HepG2 (cell line): ENCODE results near the gene CRYBA2. TPM values are rescaled to one million over a fixed set of nuclear protein-coding genes. Genes with fewer than 3 reads are reported as not detected.
A peak's percentile ranks its signal among the peaks of the same experiment; 100 is the strongest.

Source experiments
- HNRNPLL ChIP-seq: fragments of 200-400 bp; formaldehyde crosslinking; IDR thresholded peaks from 2 replicates; pipeline ENCODE4 v1.6.1; 2017; ENCODE audit warnings: mild to moderate bottlenecking, low read depth, low read length; ENCODE audit not compliant: poor library complexity, severe bottlenecking
- MIER3 ChIP-seq: IDR thresholded peaks from 2 replicates; pipeline ENCODE4 v1.6.1; 2016; ENCODE audit warnings: missing compliant biosample characterization, borderline replicate concordance
- NFE2L1 ChIP-seq: sonication (generic); formaldehyde crosslinking; IDR thresholded peaks from 2 replicates; pipeline ENCODE4 v1.4.0; 2020; ENCODE audit warnings: missing genetic modification reagents, mild to moderate bottlenecking, borderline replicate concordance
- NFIB ChIP-seq: sonication (generic); formaldehyde crosslinking; IDR thresholded peaks from 2 replicates; pipeline ENCODE4 v1.9.0; 2021; ENCODE audit warnings: missing genetic modification reagents, mild to moderate bottlenecking, borderline replicate concordance
- NONO ChIP-seq, 2 experiments: fragments of 450-650 bp in 1 of 2; sonication (generic) in 1 of 2; formaldehyde crosslinking in 1 of 2; IDR thresholded peaks in 1 of 2; conservative IDR thresholded peaks in 1 of 2; 2 replicates each; pipeline versions ENCODE4 v1.6.1 to v1.8.0; 2017 to 2022; ENCODE audit warnings: mild to moderate bottlenecking in 1 of 2, missing genetic modification reagents in 1 of 2, moderate library complexity in 1 of 2
- NR2F1 ChIP-seq, 2 experiments: fragments of 450-650 bp in 1 of 2; formaldehyde crosslinking in 1 of 2; IDR thresholded peaks; 2 replicates each; pipeline versions ENCODE4 v1.5.0 to v1.6.1; 2016 to 2020; ENCODE audit warnings: mild to moderate bottlenecking in 1 of 2, missing compliant biosample characterization in 1 of 2, missing genetic modification reagents in 1 of 2, moderate library complexity in 1 of 2
- PBX2 ChIP-seq: IDR thresholded peaks from 2 replicates; pipeline ENCODE4 v1.6.1; 2016; ENCODE audit warnings: control low read depth
- PHF5A ChIP-seq: IDR thresholded peaks from one replicate; pipeline ENCODE4 v1.6.1; 2018; ENCODE audit warnings: low read depth, missing genetic modification reagents; ENCODE audit not compliant: unreplicated experiment
- PLRG1 ChIP-seq: fragments of 450-650 bp; conservative IDR thresholded peaks from 2 replicates; pipeline ENCODE4 v1.6.1; 2016
- SPEN ChIP-seq: sonication (generic); formaldehyde crosslinking; IDR thresholded peaks from 2 replicates; pipeline ENCODE4 v1.5.1; 2020; ENCODE audit warnings: low read depth, mild to moderate bottlenecking, missing genetic modification reagents
- TCF7L2 ChIP-seq: IDR thresholded peaks from 2 replicates; pipeline ENCODE4 v1.6.1; 2011; ENCODE audit warnings: mild to moderate bottlenecking, low read depth, low read length, moderate library complexity
- ZNF160 ChIP-seq: sonication (generic); formaldehyde crosslinking; IDR thresholded peaks from 2 replicates; pipeline ENCODE4 v1.8.0; 2022; ENCODE audit warnings: mild to moderate bottlenecking, inconsistent platforms, missing genetic modification reagents
- ZNF354B ChIP-seq: sonication (generic); formaldehyde crosslinking; IDR thresholded peaks from 2 replicates; pipeline ENCODE4 v1.8.0; 2022; ENCODE audit warnings: mild to moderate bottlenecking, missing genetic modification reagents
- ZNF441 ChIP-seq: sonication (generic); formaldehyde crosslinking; IDR thresholded peaks from 2 replicates; pipeline ENCODE4 v1.7.0; 2021; ENCODE audit warnings: missing genetic modification reagents, borderline replicate concordance
- ZNF446 ChIP-seq: sonication (generic); formaldehyde crosslinking; IDR thresholded peaks from 2 replicates; pipeline ENCODE4 v1.5.0; 2020; ENCODE audit warnings: mild to moderate bottlenecking, missing genetic modification reagents
- ZNF766 ChIP-seq: sonication (generic); formaldehyde crosslinking; IDR thresholded peaks from 2 replicates; pipeline ENCODE4 v1.5.0; 2020; ENCODE audit warnings: missing genetic modification reagents, borderline replicate concordance
- ZSCAN22 ChIP-seq: sonication (generic); formaldehyde crosslinking; IDR thresholded peaks from 2 replicates; pipeline ENCODE4 v1.4.0; 2020; ENCODE audit warnings: mild to moderate bottlenecking, missing genetic modification reagents
- polyA plus RNA-seq, 8 experiments: library from polyadenylated mRNA; depleted of rRNA in 3 of 8; stranded (reverse) in 7 of 8; unstranded in 1 of 8; fragments of >200 nt; fragmentation: Illumina TruSeq in 4 of 8; extraction: Trizol in 4 of 8; gene quantifications; 2 replicates each; pipeline versions ENCODE4 v1.2.1 to v1.2.3, GENCODE V29; 2011 to 2016; ENCODE audit warnings: low read depth in 4 of 8, missing spikeins in 1 of 8, mixed read lengths in 1 of 8; ENCODE audit not compliant: insufficient read depth in 1 of 8
- total RNA-seq, 5 experiments: library from RNA; depleted of rRNA; stranded (reverse); fragments of >200 nt; fragmentation: Illumina TruSeq; extraction: Trizol; gene quantifications; 2 replicates each; pipeline ENCODE4 v1.2.3, GENCODE V29; 2016; ENCODE audit warnings: low read depth in 1 of 5
- TF ChIP-seq, protein P1 (sequence below): sonication (generic); formaldehyde crosslinking; IDR thresholded peaks from 2 replicates; pipeline ENCODE4 v1.4.0; 2020; ENCODE audit warnings: missing genetic modification reagents, borderline replicate concordance
- TF ChIP-seq, protein P2 (sequence below): sonication (generic); formaldehyde crosslinking; IDR thresholded peaks from 2 replicates; pipeline ENCODE4 v1.4.0; 2020; ENCODE audit warnings: missing genetic modification reagents
- TF ChIP-seq, protein P3 (sequence below): sonication (generic); formaldehyde crosslinking; IDR thresholded peaks from 2 replicates; pipeline ENCODE4 v1.5.0; 2020; ENCODE audit warnings: mild to moderate bottlenecking, missing genetic modification reagents

Gene CRYBA2
- total and polyA plus RNA-seq, 2 of the 13 experiments (the other 11 are each of a cell fraction or from before 2014, with no cell fraction given) = not detected

GRCh38 chr2:219029829-219030165 is 36.6 kb upstream of the CRYBA2 start (continued):
- TF ChIP-seq, protein P1, sequence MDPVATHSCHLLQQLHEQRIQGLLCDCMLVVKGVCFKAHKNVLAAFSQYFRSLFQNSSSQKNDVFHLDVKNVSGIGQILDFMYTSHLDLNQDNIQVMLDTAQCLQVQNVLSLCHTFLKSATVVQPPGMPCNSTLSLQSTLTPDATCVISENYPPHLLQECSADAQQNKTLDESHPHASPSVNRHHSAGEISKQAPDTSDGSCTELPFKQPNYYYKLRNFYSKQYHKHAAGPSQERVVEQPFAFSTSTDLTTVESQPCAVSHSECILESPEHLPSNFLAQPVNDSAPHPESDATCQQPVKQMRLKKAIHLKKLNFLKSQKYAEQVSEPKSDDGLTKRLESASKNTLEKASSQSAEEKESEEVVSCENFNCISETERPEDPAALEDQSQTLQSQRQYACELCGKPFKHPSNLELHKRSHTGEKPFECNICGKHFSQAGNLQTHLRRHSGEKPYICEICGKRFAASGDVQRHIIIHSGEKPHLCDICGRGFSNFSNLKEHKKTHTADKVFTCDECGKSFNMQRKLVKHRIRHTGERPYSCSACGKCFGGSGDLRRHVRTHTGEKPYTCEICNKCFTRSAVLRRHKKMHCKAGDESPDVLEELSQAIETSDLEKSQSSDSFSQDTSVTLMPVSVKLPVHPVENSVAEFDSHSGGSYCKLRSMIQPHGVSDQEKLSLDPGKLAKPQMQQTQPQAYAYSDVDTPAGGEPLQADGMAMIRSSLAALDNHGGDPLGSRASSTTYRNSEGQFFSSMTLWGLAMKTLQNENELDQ (CRISPR knock-in tag) = 0 out of 2 replicates have a peak, but pooled peaks have one; percentile 43
- TF ChIP-seq TCF7L2 (no peak), MIER3 (CRISPR knock-in tag) (no peak), NFIB (no peak), NR2F1 (CRISPR knock-in tag; IDR thresholded peaks at IDR 0.05) (no peak), ZNF446 (CRISPR knock-in tag) (no peak), HNRNPLL (no peak), ZNF441 (CRISPR knock-in tag) (no peak), ZSCAN22 (CRISPR knock-in tag) (no peak), ZNF160 (CRISPR knock-in tag) (no peak), PBX2 (CRISPR knock-in tag) (no peak), SPEN (no peak), NONO (IDR thresholded peaks at IDR 0.05) (no peak), NONO (CRISPR knock-in tag; conservative IDR thresholded peaks at IDR 0.05) (0 out of 2 replicates have a peak, but pooled peaks have one; percentile 18), NFE2L1 (CRISPR knock-in tag) (no peak), PLRG1 (no peak), ZNF766 (no peak), ZNF354B (no peak), PHF5A (CRISPR knock-in tag) (no peak)
- TF ChIP-seq, protein P2, sequence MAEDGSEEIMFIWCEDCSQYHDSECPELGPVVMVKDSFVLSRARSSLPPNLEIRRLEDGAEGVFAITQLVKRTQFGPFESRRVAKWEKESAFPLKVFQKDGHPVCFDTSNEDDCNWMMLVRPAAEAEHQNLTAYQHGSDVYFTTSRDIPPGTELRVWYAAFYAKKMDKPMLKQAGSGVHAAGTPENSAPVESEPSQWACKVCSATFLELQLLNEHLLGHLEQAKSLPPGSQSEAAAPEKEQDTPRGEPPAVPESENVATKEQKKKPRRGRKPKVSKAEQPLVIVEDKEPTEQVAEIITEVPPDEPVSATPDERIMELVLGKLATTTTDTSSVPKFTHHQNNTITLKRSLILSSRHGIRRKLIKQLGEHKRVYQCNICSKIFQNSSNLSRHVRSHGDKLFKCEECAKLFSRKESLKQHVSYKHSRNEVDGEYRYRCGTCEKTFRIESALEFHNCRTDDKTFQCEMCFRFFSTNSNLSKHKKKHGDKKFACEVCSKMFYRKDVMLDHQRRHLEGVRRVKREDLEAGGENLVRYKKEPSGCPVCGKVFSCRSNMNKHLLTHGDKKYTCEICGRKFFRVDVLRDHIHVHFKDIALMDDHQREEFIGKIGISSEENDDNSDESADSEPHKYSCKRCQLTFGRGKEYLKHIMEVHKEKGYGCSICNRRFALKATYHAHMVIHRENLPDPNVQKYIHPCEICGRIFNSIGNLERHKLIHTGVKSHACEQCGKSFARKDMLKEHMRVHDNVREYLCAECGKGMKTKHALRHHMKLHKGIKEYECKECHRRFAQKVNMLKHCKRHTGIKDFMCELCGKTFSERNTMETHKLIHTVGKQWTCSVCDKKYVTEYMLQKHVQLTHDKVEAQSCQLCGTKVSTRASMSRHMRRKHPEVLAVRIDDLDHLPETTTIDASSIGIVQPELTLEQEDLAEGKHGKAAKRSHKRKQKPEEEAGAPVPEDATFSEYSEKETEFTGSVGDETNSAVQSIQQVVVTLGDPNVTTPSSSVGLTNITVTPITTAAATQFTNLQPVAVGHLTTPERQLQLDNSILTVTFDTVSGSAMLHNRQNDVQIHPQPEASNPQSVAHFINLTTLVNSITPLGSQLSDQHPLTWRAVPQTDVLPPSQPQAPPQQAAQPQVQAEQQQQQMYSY = no peak
- TF ChIP-seq, protein P3, sequence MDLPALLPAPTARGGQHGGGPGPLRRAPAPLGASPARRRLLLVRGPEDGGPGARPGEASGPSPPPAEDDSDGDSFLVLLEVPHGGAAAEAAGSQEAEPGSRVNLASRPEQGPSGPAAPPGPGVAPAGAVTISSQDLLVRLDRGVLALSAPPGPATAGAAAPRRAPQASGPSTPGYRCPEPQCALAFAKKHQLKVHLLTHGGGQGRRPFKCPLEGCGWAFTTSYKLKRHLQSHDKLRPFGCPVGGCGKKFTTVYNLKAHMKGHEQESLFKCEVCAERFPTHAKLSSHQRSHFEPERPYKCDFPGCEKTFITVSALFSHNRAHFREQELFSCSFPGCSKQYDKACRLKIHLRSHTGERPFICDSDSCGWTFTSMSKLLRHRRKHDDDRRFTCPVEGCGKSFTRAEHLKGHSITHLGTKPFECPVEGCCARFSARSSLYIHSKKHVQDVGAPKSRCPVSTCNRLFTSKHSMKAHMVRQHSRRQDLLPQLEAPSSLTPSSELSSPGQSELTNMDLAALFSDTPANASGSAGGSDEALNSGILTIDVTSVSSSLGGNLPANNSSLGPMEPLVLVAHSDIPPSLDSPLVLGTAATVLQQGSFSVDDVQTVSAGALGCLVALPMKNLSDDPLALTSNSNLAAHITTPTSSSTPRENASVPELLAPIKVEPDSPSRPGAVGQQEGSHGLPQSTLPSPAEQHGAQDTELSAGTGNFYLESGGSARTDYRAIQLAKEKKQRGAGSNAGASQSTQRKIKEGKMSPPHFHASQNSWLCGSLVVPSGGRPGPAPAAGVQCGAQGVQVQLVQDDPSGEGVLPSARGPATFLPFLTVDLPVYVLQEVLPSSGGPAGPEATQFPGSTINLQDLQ (CRISPR knock-in tag) = no peak
